ENCODE results near the gene TXNRD2. TPM values are rescaled to one million over a fixed set of nuclear protein-coding genes. Genes with fewer than 3 reads are reported as not detected.
"Not testable (repeated sequence)": the region's sequence is repeated elsewhere in the genome, so short reads cannot be mapped to it uniquely, and the experiment has no call there.

Gene TXNRD2
- total RNA-seq, 4 donors from 2014 or later, result 19.5 to 34.5 (median 25.6) TPM

DNA sequence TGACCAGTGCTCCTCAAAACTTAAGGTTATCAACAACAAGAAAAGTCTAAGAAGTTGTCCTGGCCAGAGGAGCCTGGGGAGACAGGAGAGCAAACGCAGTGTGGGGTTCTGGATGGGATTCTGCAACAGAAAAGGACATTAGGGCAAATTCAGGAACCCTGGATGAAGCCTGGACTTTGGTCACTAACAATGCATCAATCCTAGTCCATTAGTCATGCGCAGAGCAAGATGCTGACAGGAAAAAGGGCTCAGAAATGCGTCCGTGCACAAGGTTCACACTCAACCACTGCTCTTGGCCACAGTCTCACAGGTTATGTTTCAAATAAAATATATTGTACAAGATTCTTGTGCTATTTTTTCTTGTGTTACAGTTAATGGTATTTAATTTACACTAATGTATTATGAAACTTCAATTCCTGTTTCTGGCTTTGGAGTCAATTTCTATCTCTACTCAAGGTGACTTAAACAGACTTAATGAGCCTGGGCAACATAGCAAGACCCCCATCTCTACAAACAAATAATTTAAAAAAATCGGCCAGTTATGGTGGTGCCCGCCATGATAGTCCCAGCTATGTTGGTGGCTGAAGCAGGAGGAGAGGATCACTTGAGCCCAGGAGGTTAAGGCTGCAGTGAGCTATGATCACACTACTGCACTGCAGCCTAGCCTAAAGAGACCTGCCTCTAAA is 100.5 kb downstream of the TXNRD2 start:
- Histone ChIP-seq H3K4me3 (replicated peaks in 1 of 3) (no peak overlapping the region), H3K27ac (no peak overlapping the region), H3K36me3 (no peaks in the 10 kb centered on the region), H3K27me3 (no peaks in the 10 kb centered on the region), H3K9me3 (no peaks in the 10 kb centered on the region), H3K4me1 (peaks cover 8 to 35% of the 10 kb centered on the region in 2 donors)
- DNase-seq, result no peak
- TF ChIP-seq, protein P1, sequence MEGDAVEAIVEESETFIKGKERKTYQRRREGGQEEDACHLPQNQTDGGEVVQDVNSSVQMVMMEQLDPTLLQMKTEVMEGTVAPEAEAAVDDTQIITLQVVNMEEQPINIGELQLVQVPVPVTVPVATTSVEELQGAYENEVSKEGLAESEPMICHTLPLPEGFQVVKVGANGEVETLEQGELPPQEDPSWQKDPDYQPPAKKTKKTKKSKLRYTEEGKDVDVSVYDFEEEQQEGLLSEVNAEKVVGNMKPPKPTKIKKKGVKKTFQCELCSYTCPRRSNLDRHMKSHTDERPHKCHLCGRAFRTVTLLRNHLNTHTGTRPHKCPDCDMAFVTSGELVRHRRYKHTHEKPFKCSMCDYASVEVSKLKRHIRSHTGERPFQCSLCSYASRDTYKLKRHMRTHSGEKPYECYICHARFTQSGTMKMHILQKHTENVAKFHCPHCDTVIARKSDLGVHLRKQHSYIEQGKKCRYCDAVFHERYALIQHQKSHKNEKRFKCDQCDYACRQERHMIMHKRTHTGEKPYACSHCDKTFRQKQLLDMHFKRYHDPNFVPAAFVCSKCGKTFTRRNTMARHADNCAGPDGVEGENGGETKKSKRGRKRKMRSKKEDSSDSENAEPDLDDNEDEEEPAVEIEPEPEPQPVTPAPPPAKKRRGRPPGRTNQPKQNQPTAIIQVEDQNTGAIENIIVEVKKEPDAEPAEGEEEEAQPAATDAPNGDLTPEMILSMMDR (IDR thresholded peaks at IDR 0.05), result no peak
- TF ChIP-seq POLR2A (IDR thresholded peaks at IDR 0.05), result no peak
- intact Hi-C loops (cut with DNase I), result no loop called here
- WGBS, 2 donors, result 94 to 96% methylated on average over 6 of the region's 6 CpGs

DNA sequence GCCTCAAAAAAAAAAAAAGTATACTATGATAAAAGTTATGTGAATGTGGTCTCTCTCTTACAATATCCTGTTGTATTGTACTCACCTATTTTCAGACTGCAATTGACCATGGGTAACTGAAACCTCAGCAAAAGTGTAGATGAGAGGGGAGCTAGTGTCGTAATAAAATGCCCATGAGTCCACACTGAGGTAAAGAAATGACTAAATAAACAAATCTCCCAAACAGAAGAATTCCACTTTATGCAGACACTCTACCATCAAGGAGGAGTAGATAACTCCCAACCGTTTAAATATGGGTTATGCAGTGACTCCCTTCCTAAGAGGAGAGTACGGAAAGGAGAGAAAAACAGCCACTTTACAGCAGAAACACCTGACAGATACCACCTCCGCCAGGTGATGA is 101.6 kb downstream of the TXNRD2 start:
- Histone ChIP-seq H3K27ac (no peak overlapping the region), H3K4me1 (peaks cover 8 to 27% of the 10 kb centered on the region in 2 donors), H3K27me3 (no peaks in the 10 kb centered on the region), H3K9me3 (no peaks in the 10 kb centered on the region), H3K36me3 (no peaks in the 10 kb centered on the region), H3K4me3 (replicated peaks in 1 of 3) (no peak overlapping the region)
- WGBS, 2 donors, result 69 to 73% methylated on average over 4 of the region's 4 CpGs
- no peak for TF ChIP-seq POLR2A (IDR thresholded peaks at IDR 0.05)
- TF ChIP-seq, protein P1 (IDR thresholded peaks at IDR 0.05), result no peak
- intact Hi-C loops (cut with DNase I), result no loop called here
- no peak for DNase-seq

DNA sequence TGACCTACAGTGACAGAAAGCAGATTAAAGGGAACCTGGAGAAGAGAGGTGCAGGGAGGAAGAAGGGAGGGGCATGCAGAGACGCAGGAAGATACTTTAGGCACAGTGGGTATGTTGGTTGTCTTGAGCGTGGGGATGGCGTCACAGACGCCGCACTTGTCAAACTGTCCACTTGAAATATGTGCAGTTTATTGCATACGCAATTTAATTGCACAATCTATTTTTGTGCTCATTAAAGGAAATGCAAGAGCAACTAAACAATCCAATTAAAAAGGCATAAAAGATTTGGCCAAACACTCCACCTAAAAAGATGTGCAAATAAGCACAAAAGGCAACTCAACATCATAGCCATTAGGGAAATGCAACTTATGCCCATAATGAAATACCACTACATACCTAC is 103.7 kb downstream of the TXNRD2 start:
- TF ChIP-seq POLR2A (IDR thresholded peaks at IDR 0.05), result no peak
- TF ChIP-seq, protein P1 (IDR thresholded peaks at IDR 0.05), result no peak
- Histone ChIP-seq H3K27ac (no peak overlapping the region), H3K9me3 (no peaks in the 10 kb centered on the region), H3K36me3 (no peaks in the 10 kb centered on the region), H3K27me3 (no peaks in the 10 kb centered on the region), H3K4me1 (peaks cover 8 to 11% of the 10 kb centered on the region in 2 donors), H3K4me3 (replicated peaks in 1 of 3) (no peak overlapping the region)
- no peak for DNase-seq
- intact Hi-C loops (cut with DNase I), result no loop called here
- 94 to 97% methylated on average over 6 of the region's 6 CpGs for WGBS, 2 donors

DNA sequence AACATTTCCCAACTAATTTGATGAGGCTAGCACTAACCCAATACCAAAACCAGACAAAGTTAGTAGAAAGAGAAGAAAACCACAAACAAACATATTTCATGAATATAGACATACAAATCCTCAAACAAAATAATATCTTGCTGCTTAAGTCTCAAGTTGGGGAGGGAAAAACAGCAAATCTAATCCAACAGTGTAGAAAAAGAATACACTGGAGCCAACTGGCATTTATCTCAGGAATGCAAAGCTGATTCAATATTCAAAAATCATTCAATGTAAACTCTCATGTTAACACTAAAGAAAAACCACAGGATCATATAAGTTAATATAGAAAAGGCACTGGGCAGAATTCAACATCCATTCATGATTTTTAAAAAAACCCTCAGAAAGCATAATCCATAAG is 105.1 kb downstream of the TXNRD2 start:
- peaks cover 1 to 3% of the 10 kb centered on the region in 2 donors for H3K4me1 ChIP-seq
- no peak overlapping the region for H3K27ac ChIP-seq
- H3K27me3 ChIP-seq, result no peaks in the 10 kb centered on the region
- no peak for TF ChIP-seq POLR2A (IDR thresholded peaks at IDR 0.05)
- TF ChIP-seq, protein P1 (IDR thresholded peaks at IDR 0.05), result no peak
- no peaks in the 10 kb centered on the region for H3K36me3 ChIP-seq
- intact Hi-C loops (cut with DNase I), result no loop called here
- no peaks in the 10 kb centered on the region for H3K9me3 ChIP-seq
- DNase-seq, result no peak
- no peak overlapping the region for H3K4me3 ChIP-seq (replicated peaks in 1 of 3)

DNA sequence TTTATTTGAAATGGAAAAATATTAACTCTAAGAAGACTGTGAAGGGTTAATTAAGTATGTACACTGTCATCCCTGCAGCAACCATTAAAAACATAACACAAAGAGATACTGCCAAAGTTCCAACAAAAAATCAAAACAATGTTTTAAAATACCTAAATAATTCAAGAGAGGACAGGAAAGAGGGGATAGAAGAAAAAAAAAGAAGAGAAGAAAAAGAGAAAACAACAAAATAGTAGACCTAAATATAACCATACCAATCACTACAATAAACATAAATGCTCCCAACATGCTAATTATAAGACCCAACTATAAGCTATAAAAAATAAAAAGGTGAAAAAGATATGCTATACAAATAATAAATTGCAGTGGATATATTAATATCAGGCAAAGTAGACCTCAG is 107.0 kb downstream of the TXNRD2 start:
- no peak for DNase-seq
- TF ChIP-seq POLR2A (IDR thresholded peaks at IDR 0.05), result no peak
- intact Hi-C loops (cut with DNase I), result no loop called here
- no peaks in the 10 kb centered on the region for H3K36me3 ChIP-seq
- no peak overlapping the region for H3K4me3 ChIP-seq (replicated peaks in 1 of 3)
- no peaks in the 10 kb centered on the region for H3K27me3 ChIP-seq
- H3K4me1 ChIP-seq, result no peaks in the 10 kb centered on the region
- no peak overlapping the region for H3K27ac ChIP-seq
- no peaks in the 10 kb centered on the region for H3K9me3 ChIP-seq

DNA sequence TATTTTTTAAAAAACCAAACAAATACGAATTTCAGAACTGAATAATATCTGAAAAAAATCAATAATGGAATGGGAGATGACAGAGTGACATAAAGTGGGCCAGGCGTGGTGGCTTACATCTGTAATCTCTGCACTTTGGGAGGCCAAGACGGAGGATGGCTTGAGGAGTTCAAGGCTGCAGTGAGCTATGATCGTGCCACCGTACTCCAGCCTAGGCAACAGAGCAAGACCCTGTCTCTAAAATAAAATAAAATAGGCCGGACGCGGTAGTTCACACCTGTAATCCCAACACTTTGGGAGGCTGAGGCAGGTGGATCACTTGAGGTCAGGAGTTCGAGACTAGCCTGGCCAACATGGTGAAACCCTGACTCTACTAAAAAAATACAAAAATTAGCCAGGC is 108.3 kb downstream of the TXNRD2 start:
- H3K27me3 ChIP-seq; DNase-seq; H3K4me1 ChIP-seq; H3K9me3 ChIP-seq; H3K4me3 ChIP-seq (replicated peaks in 1 of 3); H3K27ac ChIP-seq; intact Hi-C loops (cut with DNase I); H3K36me3 ChIP-seq: not testable (repeated sequence)
- WGBS, 2 donors, result 90 to 93% methylated on average over 9 of the region's 9 CpGs

All from thyroid gland (tissue), 4 donors.